HEK293 (cell line): ENCODE results near the gene KLK3.

Source experiments
- CTCF ChIA-PET: fragments of 350-600 bp; formaldehyde crosslinking; extraction: SDS; loops from one replicate; lab custom pipeline; 2021; ENCODE audit warnings: antibody characterized with exemption; lab: Yijun Ruan, JAX
- POLR2A ChIA-PET: fragments of 300-600 bp; formaldehyde crosslinking; extraction: SDS; loops from one replicate; lab custom pipeline; 2020; ENCODE audit warnings: antibody characterized with exemption, inconsistent platforms; lab: Yijun Ruan, JAX
- H3K27ac ChIP-seq: fragments of 200-500 bp; sonication (Bioruptor generic); 2 replicates; pipeline ENCODE4 v1.5.1; 2014; ENCODE audit warnings: low read depth, low read length, control low read depth, inconsistent platforms; ENCODE audit errors: extremely low read depth
- H3K36me3 ChIP-seq, 2 experiments: fragments of 200-500 bp in 1 of 2; sonication (Bioruptor generic) in 1 of 2; 1 replicate in 1 of 2; 2 replicates in 1 of 2; pipeline ENCODE4 v1.5.1; 2014 to 2017; ENCODE audit warnings: inconsistent platforms in 2 of 2, low read length in 2 of 2; ENCODE audit not compliant: control insufficient read depth in 2 of 2, insufficient read depth in 1 of 2
- H3K4me1 ChIP-seq: fragments of 200-500 bp; sonication (Bioruptor generic); 2 replicates; pipeline ENCODE4 v1.5.1; 2014; ENCODE audit warnings: mild to moderate bottlenecking, low read length, inconsistent platforms; ENCODE audit not compliant: control insufficient read depth, insufficient read depth
- H3K4me3 ChIP-seq: 2 replicates; pipeline ENCODE4 v1.5.1; 2011; ENCODE audit warnings: low read depth, mild to moderate bottlenecking, control low read depth, low read length, moderate library complexity
- H3K9me3 ChIP-seq: fragments of 200-500 bp; sonication (Bioruptor generic); 2 replicates; pipeline ENCODE4 v1.5.1; 2014; ENCODE audit warnings: low read depth, low read length, inconsistent platforms; ENCODE audit not compliant: control insufficient read depth, insufficient read depth
- BCL11A ChIP-seq: fragments of 450-650 bp; formaldehyde crosslinking; IDR thresholded peaks from 2 replicates; pipeline ENCODE4 v1.5.1; 2016; ENCODE audit warnings: low read depth, missing biosample characterization, missing genetic modification characterization
- KLF1 ChIP-seq: fragments of 450-650 bp; formaldehyde crosslinking; IDR thresholded peaks from 2 replicates; pipeline ENCODE4 v1.5.1; 2016; ENCODE audit warnings: missing biosample characterization, missing genetic modification characterization
- KLF8 ChIP-seq: fragments of 450-650 bp; formaldehyde crosslinking; IDR thresholded peaks from 2 replicates; pipeline ENCODE4 v1.5.1; 2016; ENCODE audit warnings: missing biosample characterization, missing genetic modification characterization
- PATZ1 ChIP-seq: fragments of 450-650 bp; formaldehyde crosslinking; IDR thresholded peaks from 2 replicates; pipeline ENCODE4 v1.5.1; 2016; ENCODE audit warnings: missing biosample characterization, missing genetic modification characterization
- PRDM6 ChIP-seq: fragments of 450-650 bp; formaldehyde crosslinking; IDR thresholded peaks from 2 replicates; pipeline ENCODE4 v1.5.1; 2017; ENCODE audit warnings: missing biosample characterization, missing genetic modification characterization
- SALL2 ChIP-seq: fragments of 450-650 bp; formaldehyde crosslinking; IDR thresholded peaks from 2 replicates; pipeline ENCODE4 v1.5.0; 2017; ENCODE audit warnings: missing biosample characterization, mild to moderate bottlenecking, missing genetic modification characterization, borderline replicate concordance
- SP2 ChIP-seq: fragments of 450-650 bp; formaldehyde crosslinking; IDR thresholded peaks from 2 replicates; pipeline ENCODE4 v1.5.1; 2016; ENCODE audit warnings: missing biosample characterization, missing genetic modification characterization
- SP3 ChIP-seq: fragments of 450-650 bp; formaldehyde crosslinking; IDR thresholded peaks from 2 replicates; pipeline ENCODE4 v1.5.1; 2016; ENCODE audit warnings: missing biosample characterization, missing genetic modification characterization
- ZBTB6 ChIP-seq: fragments of 450-650 bp; formaldehyde crosslinking; IDR thresholded peaks from 2 replicates; pipeline ENCODE4 v1.5.1; 2017; ENCODE audit warnings: missing biosample characterization, missing genetic modification characterization
- ZFP41 ChIP-seq: fragments of 450-650 bp; formaldehyde crosslinking; IDR thresholded peaks from 2 replicates; pipeline ENCODE4 v1.5.1; 2016; ENCODE audit warnings: missing biosample characterization, missing genetic modification characterization, borderline replicate concordance
- ZNF223 ChIP-seq: fragments of 450-650 bp; formaldehyde crosslinking; IDR thresholded peaks from 2 replicates; pipeline ENCODE4 v1.5.1; 2016; ENCODE audit warnings: missing biosample characterization, missing genetic modification characterization
- ZNF335 ChIP-seq: fragments of 450-650 bp; formaldehyde crosslinking; conservative IDR thresholded peaks from 2 replicates; pipeline ENCODE4 v1.5.1; 2016; ENCODE audit warnings: missing biosample characterization, missing genetic modification characterization
- ZNF366 ChIP-seq: fragments of 450-650 bp; formaldehyde crosslinking; conservative IDR thresholded peaks from 2 replicates; pipeline ENCODE4 v1.5.1; 2016; ENCODE audit warnings: missing biosample characterization, missing genetic modification characterization
- ZNF398 ChIP-seq: fragments of 450-650 bp; formaldehyde crosslinking; IDR thresholded peaks from 2 replicates; pipeline ENCODE4 v1.5.1; 2017; ENCODE audit warnings: missing biosample characterization, missing genetic modification characterization
- ZNF423 ChIP-seq: fragments of 450-650 bp; formaldehyde crosslinking; IDR thresholded peaks from 2 replicates; pipeline ENCODE4 v1.5.1; 2016; ENCODE audit warnings: missing biosample characterization, missing genetic modification characterization
- ZNF510 ChIP-seq: fragments of 450-650 bp; formaldehyde crosslinking; IDR thresholded peaks from 2 replicates; pipeline ENCODE4 v1.5.1; 2018; ENCODE audit warnings: mild to moderate bottlenecking, missing genetic modification characterization, missing biosample characterization; ENCODE audit not compliant: insufficient replicate concordance
- ZNF645 ChIP-seq: fragments of 450-650 bp; formaldehyde crosslinking; IDR thresholded peaks from 2 replicates; pipeline ENCODE4; 2016; ENCODE audit warnings: missing biosample characterization, missing genetic modification characterization
- ZNF777 ChIP-seq: fragments of 450-650 bp; formaldehyde crosslinking; IDR thresholded peaks from 2 replicates; pipeline ENCODE4 v1.5.1; 2017; ENCODE audit warnings: missing biosample characterization, missing genetic modification characterization, borderline replicate concordance
- ZNF785 ChIP-seq: fragments of 450-650 bp; formaldehyde crosslinking; IDR thresholded peaks from 2 replicates; pipeline ENCODE4 v1.5.1; 2016; ENCODE audit warnings: missing biosample characterization, missing genetic modification characterization

The KLK3 gene

GRCh38 chr19:50820549-50821247 lies 34.0 kb upstream of the KLK3 start:
- H3K36me3 ChIP-seq = no peaks in the 10 kb centered on the region
- H3K4me1 ChIP-seq = no peaks in the 10 kb centered on the region
- H3K27ac ChIP-seq = no peak overlapping the region
- no peak for TF ChIP-seq SALL2 (tag by site-specific recombination)
- TF ChIP-seq ZFP41 (tag by site-specific recombination) = no peak
- peak; percentile 44 for TF ChIP-seq SP2 (tag by site-specific recombination)
- no peak for TF ChIP-seq ZNF510 (tag by site-specific recombination)
- no peak for TF ChIP-seq ZNF777 (tag by site-specific recombination)
- 0 out of 2 replicates have a peak, but pooled peaks have one; percentile 26 for TF ChIP-seq PATZ1 (tag by site-specific recombination)
- TF ChIP-seq ZNF366 (tag by site-specific recombination) = peak; percentile 71
- no peak for TF ChIP-seq PRDM6 (tag by site-specific recombination)
- 0 out of 2 replicates have a peak, but pooled peaks have one; percentile 21 for TF ChIP-seq ZNF335
- no peak for TF ChIP-seq ZNF645 (tag by site-specific recombination)
- TF ChIP-seq ZNF223 (tag by site-specific recombination) = no peak
- no peak for TF ChIP-seq BCL11A
- peak; percentile 87 for TF ChIP-seq KLF1 (tag by site-specific recombination)
- no peak for TF ChIP-seq ZBTB6
- TF ChIP-seq KLF8 (tag by site-specific recombination) = 0 out of 2 replicates have a peak, but pooled peaks have one; percentile 17
- peak; percentile 50; the same call in 1 of the 2 replicates for TF ChIP-seq SP3
- TF ChIP-seq ZNF785 (tag by site-specific recombination) = no peak
- 0 out of 2 replicates have a peak, but pooled peaks have one; percentile 20 for TF ChIP-seq ZNF398 (tag by site-specific recombination)
- no peak for TF ChIP-seq ZNF423 (tag by site-specific recombination)
- no peak overlapping the region for H3K4me3 ChIP-seq
- CTCF ChIA-PET = interaction anchor here (1.0 to 1.4 kb wide), 2 partner anchors 9 to 101 kb away, joined by 3 to 5 read pairs; no protein-coding TSS in a partner anchor
- POLR2A ChIA-PET = interaction anchor here (1.1 to 1.9 kb wide), 4 partner anchors 16 to 20 kb away, joined by 3 to 7 read pairs (median 4); no protein-coding TSS in a partner anchor
- H3K9me3 ChIP-seq = no peaks in the 10 kb centered on the region
